Chondrocyte (in vitro differentiated cells): ENCODE data around the gene DIPK1A. TPM values are rescaled to one million over a fixed set of nuclear protein-coding genes. Genes with fewer than 3 reads are reported as not detected.

ENCODE experiments used
- DNase-seq: peaks from one replicate; pipeline ENCODE4 v3.0.0; 2021; ENCODE audit warnings: mixed read lengths, low spot score
- H3K27ac Mint-ChIP-seq: one replicate; pipeline ENCODE4 v1.8.0; 2021; ENCODE audit warnings: mild to moderate bottlenecking, moderate library complexity, mixed read lengths; ENCODE audit not compliant: unreplicated experiment
- H3K27me3 Mint-ChIP-seq: 2 replicates; pipeline ENCODE4 v1.8.0; 2021; ENCODE audit warnings: low read depth, mixed read lengths
- H3K36me3 Mint-ChIP-seq: 2 replicates; pipeline ENCODE4 v1.8.0; 2021; ENCODE audit warnings: low read depth, mixed read lengths
- H3K4me1 Mint-ChIP-seq: 2 replicates; pipeline ENCODE4 v1.8.0; 2021; ENCODE audit warnings: low read depth, mild to moderate bottlenecking, mixed read lengths
- H3K4me3 Mint-ChIP-seq: one replicate; pipeline ENCODE4 v1.8.0; 2021; ENCODE audit warnings: mild to moderate bottlenecking, moderate library complexity, mixed read lengths; ENCODE audit not compliant: unreplicated experiment
- H3K9me3 Mint-ChIP-seq: 2 replicates; pipeline ENCODE4 v1.8.0; 2021; ENCODE audit warnings: low read depth, mixed read lengths
- CTCF ChIP-seq: fragments of 200-600 bp; sonication (generic); IDR thresholded peaks from 2 replicates; pipeline ENCODE4 v1.5.0; 2021; ENCODE audit warnings: antibody characterized with exemption, mild to moderate bottlenecking, moderate library complexity
- total RNA-seq: library from RNA; stranded (reverse); gene quantifications from 3 replicates; pipeline ENCODE4 v1.2.1, GENCODE V29; 2021

DIPK1A gene
- total RNA-seq, 1 donor from 2014 or later, result 11.2 TPM

- Mint-ChIP-seq H3K36me3 (no peaks in the 10 kb centered on the region), H3K27ac (peak overlapping the region; percentile 94), H3K9me3 (no peaks in the 10 kb centered on the region), H3K27me3 (no peaks in the 10 kb centered on the region), H3K4me3 (no peak overlapping the region), H3K4me1 (peaks cover 17% of the 10 kb centered on the region)
- no peak for DNase-seq
- no peak for TF ChIP-seq CTCF
These were observed 156.0 kb downstream of the DIPK1A start for GRCh38 chr1:92805216-92805615.

GRCh38 chr1:92804721-92805201, 156.5 kb downstream of the DIPK1A start:
- TF ChIP-seq CTCF, result no peak
- DNase-seq, result no peak

GRCh38 chr1:92803140-92803887, 157.9 kb downstream of the DIPK1A start:
- no peaks in the 10 kb centered on the region for H3K36me3 Mint-ChIP-seq
- peaks cover 18% of the 10 kb centered on the region for H3K4me1 Mint-ChIP-seq
- no peak for TF ChIP-seq CTCF
- H3K27me3 Mint-ChIP-seq, result no peaks in the 10 kb centered on the region
- no peaks in the 10 kb centered on the region for H3K9me3 Mint-ChIP-seq
- no peak overlapping the region for H3K4me3 Mint-ChIP-seq
- no peak for DNase-seq
- no peak overlapping the region for H3K27ac Mint-ChIP-seq

More at GRCh38 chr1:92804721-92805201, 156.5 kb downstream of the DIPK1A start:
- Mint-ChIP-seq H3K36me3 (no peaks in the 10 kb centered on the region), H3K27ac (peak overlapping the region; percentile 94), H3K27me3 (no peaks in the 10 kb centered on the region), H3K4me1 (peaks cover 17% of the 10 kb centered on the region), H3K4me3 (peak overlapping the region; percentile 61), H3K9me3 (no peaks in the 10 kb centered on the region)

- Mint-ChIP-seq H3K27me3 (no peaks in the 10 kb centered on the region), H3K4me3 (no peak overlapping the region), H3K36me3 (no peaks in the 10 kb centered on the region), H3K4me1 (peaks cover 30% of the 10 kb centered on the region), H3K27ac (peak overlapping the region; percentile 73), H3K9me3 (peaks cover 8% of the 10 kb centered on the region)
- no peak for TF ChIP-seq CTCF
- DNase-seq, result no peak
These were observed 163.3 kb downstream of the DIPK1A start for GRCh38 chr1:92797961-92798360.

GRCh38 chr1:92797297-92797696, 164.0 kb downstream of the DIPK1A start:
- Mint-ChIP-seq H3K4me3 (no peak overlapping the region), H3K36me3 (no peaks in the 10 kb centered on the region)

More at GRCh38 chr1:92797297-92797696, 164.0 kb downstream of the DIPK1A start:
- Mint-ChIP-seq H3K27ac (no peak overlapping the region), H3K9me3 (peaks cover 8% of the 10 kb centered on the region), H3K27me3 (no peaks in the 10 kb centered on the region), H3K4me1 (peaks cover 30% of the 10 kb centered on the region)
- TF ChIP-seq CTCF, result no peak
- no peak for DNase-seq
